Measurements from ENCODE around the gene TMA7. TPM values are rescaled to one million over a fixed set of nuclear protein-coding genes. Genes with fewer than 3 reads are reported as not detected.

TMA7 gene
- polyA plus RNA-seq, 1 experiment: 316 TPM

DNA sequence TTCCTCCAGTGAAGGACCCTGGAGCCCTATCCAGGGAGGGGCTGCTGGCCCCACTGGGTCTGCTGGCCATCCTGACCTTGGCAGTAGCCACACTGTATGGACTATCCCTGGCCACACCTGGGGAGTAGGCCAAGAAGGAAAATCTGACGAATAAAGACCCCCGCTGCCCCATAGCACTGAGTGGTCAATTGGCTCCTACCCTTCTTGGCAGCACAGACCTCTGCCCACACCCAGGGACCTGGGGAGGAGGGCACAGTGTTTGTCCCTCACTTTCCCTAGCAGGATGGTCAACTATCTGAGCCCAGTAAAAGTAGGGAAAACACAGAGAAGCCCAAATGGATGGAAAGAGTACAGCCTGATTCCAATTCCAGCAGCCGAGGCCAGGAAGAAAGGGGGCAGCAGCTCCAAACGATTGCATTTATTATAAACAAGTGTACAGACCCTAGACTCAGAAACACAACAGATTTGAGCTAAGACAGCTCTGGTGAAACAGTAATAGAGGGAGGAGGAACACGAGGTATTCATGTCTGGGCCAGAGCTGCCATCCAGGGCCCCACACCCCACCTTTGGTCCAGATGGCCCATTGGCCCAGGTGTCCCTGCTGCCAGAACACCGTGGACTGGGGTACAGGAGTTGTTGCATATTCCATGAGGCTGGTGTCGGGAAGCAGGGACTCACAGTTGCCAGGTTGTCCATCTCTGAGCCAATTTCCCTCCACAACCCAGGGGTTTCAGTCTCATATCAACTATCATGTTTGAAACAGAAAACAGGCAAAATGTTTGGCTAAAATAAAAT lies 27.6 kb downstream of the TMA7 start:
- Histone ChIP-seq H3K27ac (ENCODE audit: low read depth, low read length) (no peak overlapping the region), H3K27me3 (ENCODE audit: control insufficient read depth, insufficient read depth, low read length) (no peaks in the 10 kb centered on the region), H3K4me3 (ENCODE audit: low read depth, low read length) (no peak overlapping the region), H3K9me3 (ENCODE audit: control insufficient read depth, insufficient read depth, low read length) (no peaks in the 10 kb centered on the region)
- DNase-seq (ENCODE audit: low read depth, low spot score): no peak
- ChIA-PET POLR2A (interaction anchor here (1.7 kb wide), 1 partner anchor 74 kb away, joined by 3 read pairs; no protein-coding TSS in a partner anchor), CTCF (no interaction called here)
- TF ChIP-seq, protein P1, sequence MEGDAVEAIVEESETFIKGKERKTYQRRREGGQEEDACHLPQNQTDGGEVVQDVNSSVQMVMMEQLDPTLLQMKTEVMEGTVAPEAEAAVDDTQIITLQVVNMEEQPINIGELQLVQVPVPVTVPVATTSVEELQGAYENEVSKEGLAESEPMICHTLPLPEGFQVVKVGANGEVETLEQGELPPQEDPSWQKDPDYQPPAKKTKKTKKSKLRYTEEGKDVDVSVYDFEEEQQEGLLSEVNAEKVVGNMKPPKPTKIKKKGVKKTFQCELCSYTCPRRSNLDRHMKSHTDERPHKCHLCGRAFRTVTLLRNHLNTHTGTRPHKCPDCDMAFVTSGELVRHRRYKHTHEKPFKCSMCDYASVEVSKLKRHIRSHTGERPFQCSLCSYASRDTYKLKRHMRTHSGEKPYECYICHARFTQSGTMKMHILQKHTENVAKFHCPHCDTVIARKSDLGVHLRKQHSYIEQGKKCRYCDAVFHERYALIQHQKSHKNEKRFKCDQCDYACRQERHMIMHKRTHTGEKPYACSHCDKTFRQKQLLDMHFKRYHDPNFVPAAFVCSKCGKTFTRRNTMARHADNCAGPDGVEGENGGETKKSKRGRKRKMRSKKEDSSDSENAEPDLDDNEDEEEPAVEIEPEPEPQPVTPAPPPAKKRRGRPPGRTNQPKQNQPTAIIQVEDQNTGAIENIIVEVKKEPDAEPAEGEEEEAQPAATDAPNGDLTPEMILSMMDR (IDR thresholded peaks at IDR 0.05; ENCODE audit: low read depth, low read length): no peak

DNA sequence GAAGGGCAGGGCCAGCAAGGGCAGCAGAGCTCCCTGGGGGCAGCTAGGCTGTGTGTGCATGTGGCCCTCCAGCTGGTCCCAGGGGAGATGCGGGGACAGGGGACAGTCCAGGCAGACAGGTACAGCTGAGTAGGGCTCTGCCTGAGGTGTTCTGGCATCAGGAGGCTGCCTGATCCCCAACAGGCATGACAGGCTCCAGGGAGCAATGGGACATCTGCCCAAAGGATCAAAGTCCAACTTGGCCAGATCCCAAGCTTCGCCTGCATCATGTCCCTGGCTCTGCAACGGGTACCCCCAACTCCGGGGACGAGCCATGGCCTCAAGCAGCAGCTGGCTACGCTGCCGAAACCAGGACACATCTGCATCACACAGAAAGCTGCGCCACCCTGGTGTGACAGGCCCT lies 28.3 kb downstream of the TMA7 start:
- TF ChIP-seq, protein P1 (IDR thresholded peaks at IDR 0.05; ENCODE audit: low read depth, low read length): no peak
- no peak for DNase-seq (ENCODE audit: low read depth, low spot score)
- Histone ChIP-seq H3K9me3 (ENCODE audit: control insufficient read depth, insufficient read depth, low read length) (no peaks in the 10 kb centered on the region), H3K4me3 (ENCODE audit: low read depth, low read length) (no peak overlapping the region), H3K27me3 (ENCODE audit: control insufficient read depth, insufficient read depth, low read length) (no peaks in the 10 kb centered on the region), H3K27ac (ENCODE audit: low read depth, low read length) (no peak overlapping the region)
- CTCF ChIA-PET: no interaction called here
- POLR2A ChIA-PET: no interaction called here

GRCh38 chr3:48469046-48469915 lies 29.2 kb downstream of the TMA7 start:
- POLR2A ChIA-PET: no interaction called here
- CTCF ChIA-PET: interaction anchor here (1.1 to 1.5 kb wide), 2 partner anchors 33 to 274 kb away, joined by 3 to 4 read pairs; no protein-coding TSS in a partner anchor
- no peak for DNase-seq (ENCODE audit: low read depth, low spot score)
- H3K9me3 ChIP-seq (ENCODE audit: control insufficient read depth, insufficient read depth, low read length): no peaks in the 10 kb centered on the region
- no peak overlapping the region for H3K4me3 ChIP-seq (ENCODE audit: low read depth, low read length)
- TF ChIP-seq, protein P1 (IDR thresholded peaks at IDR 0.05; ENCODE audit: low read depth, low read length): no peak
- no peak overlapping the region for H3K27ac ChIP-seq (ENCODE audit: low read depth, low read length)
- H3K27me3 ChIP-seq (ENCODE audit: control insufficient read depth, insufficient read depth, low read length): no peaks in the 10 kb centered on the region

DNA sequence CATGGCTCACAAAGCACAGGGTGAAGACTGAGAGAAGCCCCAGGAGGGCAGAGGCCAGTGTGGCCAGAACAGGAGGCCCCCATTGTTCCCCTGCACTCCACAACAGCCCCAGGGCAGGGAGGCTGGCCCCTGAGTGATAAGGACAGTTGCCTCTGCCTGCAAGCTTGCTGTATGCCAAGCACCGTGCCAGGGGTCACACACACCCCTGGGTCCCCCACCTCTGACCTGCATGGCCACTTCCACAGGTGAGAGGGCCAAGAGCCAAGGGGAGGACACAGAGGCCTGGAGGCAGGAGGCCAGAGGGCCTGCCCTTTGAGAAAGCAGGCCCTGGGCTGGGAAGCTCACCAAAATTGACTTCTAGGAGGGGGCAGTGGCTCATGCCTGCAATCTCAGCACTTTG lies 30.2 kb downstream of the TMA7 start:
- POLR2A ChIA-PET: interaction anchor here (0.6 to 0.7 kb wide), 2 partner anchors 45 to 198 kb away, joined by 3 to 5 read pairs; no protein-coding TSS in a partner anchor
- CTCF ChIA-PET: interaction anchor here (1.1 to 1.5 kb wide), 2 partner anchors 34 to 275 kb away, joined by 3 to 4 read pairs; no protein-coding TSS in a partner anchor
- no peaks in the 10 kb centered on the region; the same call in 1 of the 2 replicates for H3K9me3 ChIP-seq (ENCODE audit: control insufficient read depth, insufficient read depth, low read length)
- TF ChIP-seq, protein P1 (IDR thresholded peaks at IDR 0.05; ENCODE audit: low read depth, low read length): no peak
- DNase-seq (ENCODE audit: low read depth, low spot score): no peak
- no peak overlapping the region for H3K4me3 ChIP-seq (ENCODE audit: low read depth, low read length)
- H3K27ac ChIP-seq (ENCODE audit: low read depth, low read length): no peak overlapping the region
- no peaks in the 10 kb centered on the region for H3K27me3 ChIP-seq (ENCODE audit: control insufficient read depth, insufficient read depth, low read length)

Measured in AG04450 (cell line).